Fibroblast of the aortic adventitia (primary cell): Measurements from ENCODE around the gene TDRD1. TPM values are rescaled to one million over a fixed set of nuclear protein-coding genes. Genes with fewer than 3 reads are reported as not detected.

Experiments
- DNase-seq: peaks from one replicate; pipeline ENCODE4 v3.0.0-alpha.2; 2010; ENCODE audit warnings: low read depth
- H3K4me3 ChIP-seq: 2 replicates; pipeline ENCODE4 v1.5.1; 2011; ENCODE audit warnings: low read depth, mild to moderate bottlenecking, control low read depth, low read length, moderate library complexity
- total RNA-seq: library from RNA; depleted of rRNA; stranded (reverse); fragments of >200 nt; gene quantifications from 2 replicates; pipeline ENCODE4 v1.2.3, GENCODE V29; 2012; ENCODE audit warnings: low replicate concordance
- TF ChIP-seq, protein P1 (sequence below): IDR thresholded peaks from 2 replicates; pipeline ENCODE4 v1.5.1; 2011; ENCODE audit warnings: mild to moderate bottlenecking, low read length, control low read depth, inconsistent platforms; ENCODE audit not compliant: insufficient read depth

Gene TDRD1
- total RNA-seq, 1 donor: 0.45 TPM

DNA sequence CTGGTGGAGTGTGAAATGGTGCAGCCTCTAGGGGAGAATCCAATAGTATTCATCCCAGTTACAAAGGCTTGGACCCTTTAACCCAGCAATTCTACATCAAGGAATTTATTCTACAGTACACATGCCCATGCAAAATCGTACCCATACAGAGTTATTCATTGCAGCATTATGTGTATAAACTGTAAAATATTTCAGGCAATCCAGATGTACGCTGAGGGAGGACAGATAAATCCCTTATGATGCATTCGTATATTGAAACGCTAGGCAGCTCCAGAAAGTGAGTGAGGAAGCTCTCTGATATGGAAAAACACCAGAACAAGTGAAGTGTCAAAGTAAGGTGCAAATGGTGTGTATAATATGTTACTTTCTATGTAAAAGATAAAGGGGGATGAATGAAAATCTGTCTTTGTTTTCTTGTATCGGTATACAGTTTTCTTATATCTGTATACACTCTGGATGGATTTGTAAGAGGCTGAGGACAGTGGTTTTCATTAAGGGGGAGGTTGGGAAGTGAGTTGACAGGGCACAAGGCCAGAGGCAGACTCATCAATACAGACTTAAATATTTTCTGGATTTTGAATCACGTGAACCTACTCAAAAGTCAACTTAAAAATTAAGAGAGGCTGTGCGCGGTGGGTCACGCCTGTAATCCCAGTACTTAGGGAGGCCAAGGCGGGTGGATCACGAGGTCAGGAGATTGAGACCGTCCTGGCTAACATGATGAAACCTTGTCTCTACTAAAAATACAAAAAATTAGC lies 77.0 kb downstream of the TDRD1 start:
- TF ChIP-seq, protein P1, sequence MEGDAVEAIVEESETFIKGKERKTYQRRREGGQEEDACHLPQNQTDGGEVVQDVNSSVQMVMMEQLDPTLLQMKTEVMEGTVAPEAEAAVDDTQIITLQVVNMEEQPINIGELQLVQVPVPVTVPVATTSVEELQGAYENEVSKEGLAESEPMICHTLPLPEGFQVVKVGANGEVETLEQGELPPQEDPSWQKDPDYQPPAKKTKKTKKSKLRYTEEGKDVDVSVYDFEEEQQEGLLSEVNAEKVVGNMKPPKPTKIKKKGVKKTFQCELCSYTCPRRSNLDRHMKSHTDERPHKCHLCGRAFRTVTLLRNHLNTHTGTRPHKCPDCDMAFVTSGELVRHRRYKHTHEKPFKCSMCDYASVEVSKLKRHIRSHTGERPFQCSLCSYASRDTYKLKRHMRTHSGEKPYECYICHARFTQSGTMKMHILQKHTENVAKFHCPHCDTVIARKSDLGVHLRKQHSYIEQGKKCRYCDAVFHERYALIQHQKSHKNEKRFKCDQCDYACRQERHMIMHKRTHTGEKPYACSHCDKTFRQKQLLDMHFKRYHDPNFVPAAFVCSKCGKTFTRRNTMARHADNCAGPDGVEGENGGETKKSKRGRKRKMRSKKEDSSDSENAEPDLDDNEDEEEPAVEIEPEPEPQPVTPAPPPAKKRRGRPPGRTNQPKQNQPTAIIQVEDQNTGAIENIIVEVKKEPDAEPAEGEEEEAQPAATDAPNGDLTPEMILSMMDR: no peak
- H3K4me3 ChIP-seq: no peak overlapping the region
- DNase-seq: no peak

DNA sequence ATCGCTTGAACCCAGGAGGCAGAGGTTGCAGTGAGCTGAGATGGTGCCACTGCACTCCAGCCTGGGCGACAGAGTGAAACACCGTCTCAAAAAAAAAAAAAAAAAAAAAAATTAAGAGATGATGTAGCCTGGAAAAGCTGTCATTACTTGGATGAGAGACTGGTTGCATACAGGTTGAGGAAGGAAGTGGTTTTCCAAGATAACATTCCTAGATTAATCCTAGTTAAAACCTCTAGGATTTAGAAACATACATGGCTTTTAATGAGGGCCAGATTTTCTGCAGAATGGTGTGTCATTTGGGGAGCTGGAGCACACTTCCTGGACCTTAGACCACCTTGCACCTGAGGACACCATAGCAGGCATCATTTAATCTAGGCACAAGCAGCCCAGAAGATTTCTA lies 77.7 kb downstream of the TDRD1 start:
- TF ChIP-seq, protein P1: no peak
- no peak overlapping the region for H3K4me3 ChIP-seq
- peak; percentile 47 for DNase-seq

DNA sequence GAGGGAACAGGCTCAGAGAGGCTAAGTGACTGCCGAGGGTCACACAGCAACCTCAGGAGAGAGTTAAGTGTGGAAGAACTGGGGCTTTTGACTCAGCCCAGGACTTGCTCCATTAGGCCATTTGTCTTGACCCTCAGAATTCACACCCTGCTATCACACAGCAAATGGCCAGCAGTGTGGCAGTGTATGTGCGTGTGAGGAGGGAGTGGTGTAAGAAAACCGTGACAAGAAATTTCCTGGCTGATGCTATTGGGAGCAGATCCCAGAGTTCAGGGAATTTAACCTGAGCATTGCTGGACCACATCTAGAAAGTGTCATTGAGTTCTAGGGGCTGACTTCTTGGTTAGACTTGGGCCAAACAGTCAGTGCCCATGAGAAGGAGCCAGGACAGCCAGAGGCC lies 78.3 kb downstream of the TDRD1 start:
- DNase-seq: peak; percentile 64
- no peak overlapping the region for H3K4me3 ChIP-seq
- TF ChIP-seq, protein P1: no peak

DNA sequence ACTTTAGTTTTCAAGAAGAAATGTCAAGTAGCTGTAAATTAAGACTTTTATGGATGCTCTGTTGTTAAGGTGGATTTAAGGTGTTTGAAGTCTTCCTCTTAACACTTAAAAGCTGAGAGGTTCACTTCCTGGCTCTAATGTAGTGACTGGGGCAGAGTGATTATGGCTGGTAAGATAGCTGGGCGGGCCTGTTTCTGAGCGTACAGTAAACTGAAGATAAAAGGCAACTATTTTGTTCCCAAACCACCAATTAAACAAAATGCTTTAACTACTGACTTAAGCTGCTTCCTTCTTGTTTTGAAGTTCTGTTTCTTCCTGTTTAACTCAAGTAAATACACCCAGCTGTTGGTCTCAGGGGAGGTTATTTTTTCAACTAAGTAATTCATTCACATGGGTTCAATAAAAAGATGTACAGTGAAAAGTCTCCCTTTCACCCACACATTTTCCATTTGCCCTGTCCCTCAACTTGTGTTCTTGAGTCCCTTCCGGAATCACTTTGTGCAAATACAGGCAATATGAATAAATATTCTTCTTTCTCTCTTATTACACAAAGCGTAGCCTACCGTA lies 79.2 kb downstream of the TDRD1 start:
- TF ChIP-seq, protein P1: no peak
- no peak overlapping the region for H3K4me3 ChIP-seq
- no peak for DNase-seq

DNA sequence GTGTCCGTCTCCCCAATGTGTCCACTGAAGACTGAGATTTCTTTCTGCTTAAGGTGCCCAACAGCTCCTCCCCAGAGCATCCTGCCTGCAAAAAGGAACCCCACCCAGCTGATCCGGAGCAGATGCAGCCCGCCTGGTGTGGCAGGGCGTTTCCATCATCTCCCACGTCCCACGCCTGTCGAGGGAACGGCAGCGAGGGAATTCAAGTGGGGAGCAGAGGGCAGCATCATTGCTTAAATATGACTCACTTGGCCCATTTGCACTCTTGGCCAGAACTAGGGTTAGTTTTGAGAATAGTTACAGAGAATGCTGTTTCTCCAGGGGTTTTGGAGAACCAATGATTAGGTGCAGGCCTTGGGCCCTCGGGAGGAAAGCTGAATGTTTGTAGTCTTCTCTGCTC lies 80.7 kb downstream of the TDRD1 start:
- DNase-seq: peak; percentile 90
- TF ChIP-seq, protein P1: no peak
- no peak overlapping the region for H3K4me3 ChIP-seq

DNA sequence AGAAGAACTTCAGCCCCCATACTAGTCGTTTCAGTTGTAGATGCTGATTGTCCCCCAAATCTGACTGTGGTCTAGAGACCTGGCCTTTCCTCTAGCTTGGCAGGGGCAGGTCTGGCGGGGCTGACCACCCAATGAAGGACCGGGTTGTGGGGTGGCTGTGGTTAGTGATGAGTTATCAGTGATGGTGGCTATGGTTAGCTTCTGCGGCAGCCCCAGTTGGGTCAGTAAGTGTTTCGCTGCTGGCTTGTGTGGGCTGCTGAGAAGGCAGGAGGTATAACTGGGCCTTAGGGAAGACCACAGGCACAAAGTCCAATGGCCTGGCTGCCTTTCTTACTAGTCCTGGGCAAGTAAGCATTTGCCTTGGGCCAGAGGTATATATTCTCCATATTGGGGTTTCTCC lies 81.2 kb downstream of the TDRD1 start:
- TF ChIP-seq, protein P1: no peak
- no peak for DNase-seq

More for the DNA sequence above, 81.2 kb downstream of the TDRD1 start:
- no peak overlapping the region for H3K4me3 ChIP-seq
